SIG-M5 treated with dmso at 0.1 percent for 504 hours (cell line): Measurements from ENCODE around the gene TMEM156.

Experiments used
- DNase-seq: peaks from one replicate; lab custom pipeline; 2025; ENCODE audit not compliant: unreplicated experiment; lab: John Stamatoyannopoulos, UW

TMEM156 gene, protein sequence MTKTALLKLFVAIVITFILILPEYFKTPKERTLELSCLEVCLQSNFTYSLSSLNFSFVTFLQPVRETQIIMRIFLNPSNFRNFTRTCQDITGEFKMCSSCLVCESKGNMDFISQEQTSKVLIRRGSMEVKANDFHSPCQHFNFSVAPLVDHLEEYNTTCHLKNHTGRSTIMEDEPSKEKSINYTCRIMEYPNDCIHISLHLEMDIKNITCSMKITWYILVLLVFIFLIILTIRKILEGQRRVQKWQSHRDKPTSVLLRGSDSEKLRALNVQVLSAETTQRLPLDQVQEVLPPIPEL

GRCh38 chr4:39032218-39033085 is at the start of gene TMEM156:
TMEM156 (minus strand) TSS chr4:39032409; CDS start chr4:39032313, 96 bp downstream.
- DNase-seq, result peak; percentile 82

DNA sequence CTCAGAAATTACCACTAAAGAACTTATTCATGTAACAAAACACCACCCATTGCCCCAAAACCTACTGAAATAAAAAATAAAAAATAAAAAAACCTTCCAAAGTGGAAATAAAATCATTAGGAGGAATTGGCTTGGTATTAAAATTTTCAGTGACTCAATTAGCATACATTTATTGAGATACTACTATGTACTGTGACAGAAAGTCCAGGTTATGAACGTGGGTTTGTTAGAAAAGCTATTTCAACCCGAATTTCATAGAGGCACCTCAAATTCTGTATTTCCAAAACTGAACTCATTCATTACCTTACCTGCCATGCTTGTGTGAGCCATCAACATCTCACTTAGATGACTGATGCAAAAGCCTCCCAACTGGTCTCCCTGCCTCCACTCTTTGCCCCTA is 46.6 kb upstream of the TMEM156 start:
- no peak for DNase-seq

GRCh38 chr4:39068907-39069306 is 36.7 kb upstream of the TMEM156 start:
- no peak for DNase-seq

- no peak for DNase-seq
Observed at GRCh38 chr4:39067451-39067850, 35.2 kb upstream of the TMEM156 start.

GRCh38 chr4:39067031-39067430 is 34.8 kb upstream of the TMEM156 start:
- no peak for DNase-seq

DNA sequence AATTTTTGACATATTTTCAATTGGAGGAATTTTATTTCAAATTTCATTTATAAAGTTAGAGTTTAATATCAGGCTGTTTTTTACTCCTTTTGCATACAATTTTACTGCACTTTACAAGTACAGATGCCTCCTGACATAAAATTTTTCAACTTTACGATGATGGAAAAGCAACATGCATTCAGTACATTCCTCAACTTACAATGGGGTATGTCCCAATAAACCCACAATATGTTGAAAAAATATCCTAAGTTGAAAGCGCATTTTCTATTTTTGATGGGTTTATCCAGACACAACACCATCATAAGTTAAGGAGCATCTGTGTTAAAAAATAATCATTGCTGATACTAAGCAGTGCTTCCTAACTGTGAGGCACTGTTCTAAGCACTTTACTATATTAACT is 34.2 kb upstream of the TMEM156 start:
- DNase-seq, result no peak

DNA sequence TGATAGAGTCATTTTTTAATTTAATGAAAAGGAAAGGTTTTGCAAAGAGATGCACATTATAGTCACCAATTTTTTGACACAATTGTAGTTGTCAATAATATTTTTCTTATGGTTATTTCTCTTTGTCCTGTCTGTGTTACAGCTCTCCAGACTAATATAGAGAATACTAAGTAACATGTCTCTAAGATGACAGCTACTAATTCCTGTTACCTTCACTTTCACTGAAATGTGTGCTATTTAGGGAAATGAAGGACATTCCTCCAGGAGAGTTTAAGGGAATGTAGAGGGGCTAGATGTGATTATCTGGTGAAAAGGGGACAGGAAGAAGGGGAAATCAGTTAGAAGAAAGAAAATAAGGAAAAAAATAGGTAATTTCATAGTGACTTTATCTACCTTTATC is 31.2 kb upstream of the TMEM156 start:
- DNase-seq, result no peak

- DNase-seq, result no peak
Observed at GRCh38 chr4:39062770-39063097, 30.5 kb upstream of the TMEM156 start.

DNA sequence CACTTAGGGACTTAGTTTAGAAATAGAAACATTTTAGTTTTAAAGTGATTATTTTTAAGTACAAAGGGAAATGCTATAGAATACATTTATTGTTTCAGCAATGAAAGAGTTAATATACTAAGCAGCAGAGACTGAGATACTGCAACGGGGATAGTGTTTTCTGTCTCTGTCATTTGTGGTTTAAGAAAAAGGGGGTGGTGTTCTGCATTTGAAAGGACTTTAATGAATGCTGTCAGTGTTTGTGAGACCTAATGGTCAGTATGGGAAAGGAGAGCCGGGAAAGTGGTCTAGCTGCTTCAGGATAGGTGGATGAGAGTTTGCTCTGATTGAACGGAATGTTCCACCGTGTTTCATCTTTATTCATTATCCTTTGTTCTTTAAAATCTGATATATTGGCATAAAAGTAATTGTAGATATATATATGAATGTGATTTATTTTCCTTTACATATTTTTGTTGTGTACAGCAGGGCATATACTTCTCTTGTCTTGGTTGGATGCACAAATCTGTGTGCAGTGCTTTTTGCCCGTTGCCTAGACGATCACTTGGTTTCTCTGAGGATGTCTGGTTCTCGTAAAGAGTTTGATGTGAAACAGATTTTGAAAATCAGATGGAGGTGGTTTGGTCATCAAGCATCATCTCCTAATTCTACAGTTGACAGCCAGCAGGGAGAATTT is 30.0 kb upstream of the TMEM156 start, which contains the start of gene KLHL5:
Gene KLHL5, plus strand, starts transcription at position 139 of the 676 bp plus-strand sequence. Its CDS starts 421 bp downstream, at position 560.
- no peak for DNase-seq

GRCh38 chr4:39061457-39061856 is 29.2 kb upstream of the TMEM156 start:
- no peak for DNase-seq

DNA sequence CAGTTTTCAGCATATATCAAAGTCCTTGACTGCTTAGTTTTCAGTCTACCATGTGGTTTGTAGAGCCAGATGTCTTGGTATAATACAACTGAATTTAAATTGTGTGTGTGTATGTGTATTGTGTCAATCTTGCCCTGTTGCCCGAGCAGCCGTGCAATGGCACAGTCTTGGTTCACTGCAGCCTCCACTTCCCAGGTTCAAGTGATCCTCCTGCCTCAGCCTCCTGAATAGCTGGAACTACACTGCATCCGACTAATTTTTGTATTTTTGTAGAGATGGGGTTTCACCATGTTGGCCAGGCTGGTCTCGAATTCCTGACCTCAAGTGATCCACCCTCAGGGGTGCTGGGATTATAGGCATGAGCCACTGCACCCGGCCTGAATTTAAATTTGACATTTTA is 23.8 kb upstream of the TMEM156 start:
- no peak for DNase-seq

DNA sequence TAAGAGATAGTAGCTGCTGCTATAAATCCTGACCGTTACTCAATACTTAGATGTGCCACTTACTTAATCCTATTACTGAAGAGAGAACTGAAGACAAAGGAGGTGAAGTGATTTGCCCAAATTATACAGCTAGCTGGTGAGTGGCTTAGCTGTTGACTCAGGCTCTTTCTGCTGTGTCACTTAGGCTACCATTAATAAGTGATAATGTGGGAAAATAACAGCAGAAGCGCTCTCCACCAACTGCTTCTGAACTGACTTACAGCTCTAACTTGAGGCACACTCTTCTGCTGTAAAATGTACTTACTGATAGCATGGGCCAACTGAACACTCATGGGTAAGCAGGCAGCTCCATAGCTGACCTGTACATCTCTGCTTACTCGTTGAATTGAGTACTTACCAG is 22.3 kb upstream of the TMEM156 start:
- DNase-seq, result no peak

- no peak for DNase-seq
Observed at GRCh38 chr4:39053983-39054382, 21.8 kb upstream of the TMEM156 start.

DNA sequence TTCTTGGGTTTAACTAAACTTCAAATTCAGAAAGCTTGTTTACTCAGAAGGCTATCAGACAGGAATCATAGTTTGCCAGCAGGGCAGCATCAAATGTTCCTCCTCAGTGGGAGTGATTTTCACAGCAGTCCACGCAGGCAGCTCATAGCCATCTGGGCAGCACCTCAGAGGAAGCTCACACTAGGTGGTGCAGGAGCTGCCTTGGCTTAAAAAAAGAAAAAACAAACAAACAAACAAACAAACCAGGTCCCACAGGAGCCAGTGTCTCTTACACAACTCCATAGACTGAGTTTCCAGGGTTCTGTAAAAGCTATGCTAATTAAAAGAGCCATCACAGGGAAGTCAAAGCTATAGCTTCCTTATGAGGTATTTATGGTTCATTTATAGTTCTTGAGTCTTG is 19.3 kb upstream of the TMEM156 start:
- no peak for DNase-seq

- DNase-seq, result no peak
Observed at GRCh38 chr4:39050590-39050989, 18.4 kb upstream of the TMEM156 start.

- DNase-seq, result no peak
Observed at GRCh38 chr4:39048311-39048710, 16.1 kb upstream of the TMEM156 start.

DNA sequence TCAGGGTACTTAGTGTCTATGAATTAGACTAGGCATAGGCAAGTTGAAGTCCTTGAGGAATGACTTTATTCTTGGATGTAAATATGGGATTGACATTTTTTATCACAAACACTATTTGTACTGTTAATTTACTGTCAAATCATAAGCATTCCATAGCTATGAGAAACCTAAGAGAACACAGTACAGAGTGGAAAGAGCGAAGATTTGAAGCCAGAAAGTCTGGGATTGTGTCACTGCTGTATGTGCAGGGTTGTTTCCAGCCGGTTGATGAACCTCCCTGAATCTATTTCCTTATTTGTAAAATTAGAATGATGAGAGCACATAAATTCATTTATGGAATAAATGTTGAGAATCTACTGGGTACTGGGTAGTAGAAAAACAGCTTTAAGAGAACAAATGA is 15.5 kb upstream of the TMEM156 start:
- DNase-seq, result no peak

GRCh38 chr4:39046249-39046648 is 14.0 kb upstream of the TMEM156 start:
- DNase-seq, result peak; percentile 70

GRCh38 chr4:39045827-39046221 is 13.6 kb upstream of the TMEM156 start:
- peak; percentile 63 for DNase-seq

DNA sequence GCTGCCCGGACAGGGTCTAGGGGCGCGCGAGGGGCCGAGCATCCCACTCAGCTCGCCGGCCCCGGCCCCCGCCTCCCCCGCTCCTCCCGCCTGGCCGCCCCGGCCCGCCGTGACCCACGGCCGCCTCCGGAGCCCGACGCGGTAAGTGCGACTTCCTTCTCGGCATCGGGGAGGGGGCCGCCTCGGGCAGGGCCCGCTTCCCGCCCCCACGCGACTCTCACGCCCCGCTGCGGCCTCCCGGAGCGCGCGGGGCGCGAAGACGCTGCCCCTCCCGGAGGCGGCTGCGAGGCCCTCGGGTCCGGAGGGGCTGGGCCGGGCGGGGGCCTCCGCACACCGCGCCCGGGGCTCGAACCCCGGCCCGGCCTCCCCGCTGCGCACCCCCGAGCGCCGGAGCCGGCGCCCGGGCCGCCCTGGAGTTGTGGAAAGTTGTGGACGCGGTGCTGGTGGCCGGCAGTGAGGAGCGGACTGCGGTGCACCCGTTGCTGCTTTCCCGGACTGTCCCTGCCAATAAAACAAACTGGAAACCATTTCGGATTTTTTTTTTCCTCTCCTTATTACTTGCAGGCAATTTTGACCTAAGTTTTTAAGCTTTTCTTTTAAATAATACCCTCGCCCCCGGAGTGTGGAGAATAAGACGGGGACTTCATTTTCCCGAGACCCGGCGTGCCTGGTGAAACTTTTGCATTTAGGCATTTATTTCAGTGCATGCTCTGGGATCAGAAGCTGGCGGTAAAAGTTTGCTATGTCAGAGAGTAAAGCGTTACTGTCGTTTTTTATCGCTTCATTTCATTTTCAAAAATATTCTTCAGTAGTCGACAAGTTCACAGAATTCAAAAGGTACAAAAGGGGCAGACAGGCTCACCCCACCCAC is 13.0 kb upstream of the TMEM156 start:
- no peak for DNase-seq
